H1 (cell line): ENCODE results near the gene CST4. TPM values are rescaled to one million over a fixed set of nuclear protein-coding genes. Genes with fewer than 3 reads are reported as not detected.

Experiments
- CTCF ChIA-PET: fragments of 300-600 bp; sonication (Branson Sonifier 250); formaldehyde crosslinking; loops from one replicate; lab custom pipeline; 2021; ENCODE audit not compliant: partially characterized antibody; lab: Charles Lee
- POLR2A ChIA-PET: fragments of 300-600 bp; sonication (Branson Sonifier 250); formaldehyde crosslinking; loops from one replicate; lab custom pipeline; 2021; ENCODE audit warnings: inconsistent platforms; ENCODE audit not compliant: partially characterized antibody; lab: Charles Lee
- DNase-seq, 2 experiments: peaks; one replicate each; pipeline versions ENCODE4 v3.0.0 to v3.0.0-alpha.2; 2010 to 2022; ENCODE audit warnings: low spot score in 2 of 2, low read depth in 1 of 2, mixed read lengths in 1 of 2
- FAIRE-seq: peaks from 2 replicates; lab custom pipeline; 2011; peaks lifted over from hg19 to GRCh38; lab: Jason Lieb, UNC
- H2AFZ ChIP-seq: 2 replicates; pipeline ENCODE4 v1.8.1; 2012; ENCODE audit warnings: low read length, inconsistent platforms
- H2AK5ac ChIP-seq: 2 replicates; pipeline ENCODE4 v1.6.1; 2013; ENCODE audit warnings: low read depth, low read length
- H2BK120ac ChIP-seq: replicated peaks from 2 replicates; pipeline ENCODE3; 2013; ENCODE audit warnings: low read depth, low read length, inconsistent platforms
- H2BK12ac ChIP-seq: 2 replicates; pipeline ENCODE4 v1.6.1; 2013; ENCODE audit warnings: low read depth, low read length
- H2BK15ac ChIP-seq: 2 replicates; pipeline ENCODE4 v1.6.1; 2013; ENCODE audit warnings: low read length
- H2BK20ac ChIP-seq: 2 replicates; pipeline ENCODE4 v1.6.1; 2013; ENCODE audit warnings: low read length
- H2BK5ac ChIP-seq: 2 replicates; pipeline ENCODE4 v1.6.1; 2013; ENCODE audit warnings: low read depth, low read length
- H3K14ac ChIP-seq: 2 replicates; pipeline ENCODE4 v1.6.1; 2013; ENCODE audit warnings: inconsistent platforms; ENCODE audit not compliant: insufficient read length
- H3K18ac ChIP-seq: 2 replicates; pipeline ENCODE4 v1.6.1; 2013; ENCODE audit warnings: low read length; ENCODE audit errors: extremely low read depth
- H3K23ac ChIP-seq: 2 replicates; pipeline ENCODE4 v1.6.1; 2013; ENCODE audit warnings: inconsistent platforms; ENCODE audit not compliant: insufficient read length
- H3K23me2 ChIP-seq: 2 replicates; pipeline ENCODE4 v1.6.1; 2013; ENCODE audit warnings: low read depth, low read length
- H3K27ac ChIP-seq: 2 replicates; pipeline ENCODE4 v1.6.1; 2011; ENCODE audit warnings: low read depth, low read length, inconsistent platforms
- H3K27me3 ChIP-seq, 4 experiments: replicated peaks in 1 of 4; 1 replicate in 1 of 4; 2 replicates in 3 of 4; pipeline versions ENCODE4 v1.6.1 to v1.8.1; 2011 to 2013; ENCODE audit warnings: low read length in 3 of 4, mild to moderate bottlenecking in 3 of 4, inconsistent platforms in 2 of 4, mixed read lengths in 2 of 4, moderate library complexity in 1 of 4; ENCODE audit not compliant: control insufficient read depth in 3 of 4, insufficient read depth in 3 of 4; ENCODE audit errors: extremely low read depth in 1 of 4
- H3K36me3 ChIP-seq, 4 experiments: 2 replicates each; pipeline versions ENCODE4 v1.6.1 to v1.8.1; 2011 to 2013; ENCODE audit warnings: mild to moderate bottlenecking in 4 of 4, low read length in 3 of 4, moderate library complexity in 2 of 4, control low read depth in 1 of 4, inconsistent platforms in 1 of 4; ENCODE audit not compliant: insufficient read depth in 4 of 4, control insufficient read depth in 2 of 4
- H3K4ac ChIP-seq: replicated peaks from 2 replicates; pipeline ENCODE3; 2013; ENCODE audit warnings: low read length, low read depth, mixed read lengths, inconsistent platforms; ENCODE audit not compliant: insufficient read length
- H3K4me1 ChIP-seq, 4 experiments: replicated peaks in 1 of 4; 1 replicate in 1 of 4; 2 replicates in 3 of 4; pipeline versions ENCODE4 v1.6.1 to v1.8.1; 2011 to 2013; ENCODE audit warnings: low read length in 3 of 4, inconsistent platforms in 2 of 4, mixed read lengths in 1 of 4; ENCODE audit not compliant: insufficient read depth in 4 of 4, control insufficient read depth in 3 of 4
- H3K4me2 ChIP-seq, 2 experiments: 2 replicates each; pipeline versions ENCODE4 v1.6.1 to v1.8.1; 2011 to 2013; ENCODE audit warnings: low read depth in 2 of 2, low read length in 2 of 2, control low read depth in 1 of 2, inconsistent platforms in 1 of 2, mild to moderate bottlenecking in 1 of 2; ENCODE audit not compliant: insufficient read depth in 1 of 2
- H3K4me3 ChIP-seq, 4 experiments: fragments of 200-600, 300-600 bp in 1 of 4; sonication (generic), shearing (Covaris generic), sonication (Bioruptor Twin) in 1 of 4; 2 replicates each; pipeline versions ENCODE4 v1.5.1 to v1.8.1; 2011 to 2016; ENCODE audit warnings: low read length in 4 of 4, low read depth in 3 of 4, control low read depth in 2 of 4, inconsistent platforms in 2 of 4, mild to moderate bottlenecking in 2 of 4, mixed read lengths in 1 of 4, moderate library complexity in 1 of 4; ENCODE audit not compliant: insufficient read depth in 2 of 4; ENCODE audit errors: extremely low read depth in 1 of 4
- H3K56ac ChIP-seq: replicated peaks from 2 replicates; pipeline ENCODE3; 2013; ENCODE audit warnings: low read depth, mild to moderate bottlenecking, mixed read lengths, low read length, inconsistent platforms; ENCODE audit not compliant: insufficient read length
- H3K79me1 ChIP-seq: 2 replicates; pipeline ENCODE4 v1.6.1; 2013; ENCODE audit warnings: low read depth, low read length, control low read depth
- H3K79me2 ChIP-seq, 2 experiments: 2 replicates each; pipeline versions ENCODE4 v1.6.1 to v1.8.1; 2012 to 2013; ENCODE audit warnings: low read length in 2 of 2, mild to moderate bottlenecking in 2 of 2, inconsistent platforms in 1 of 2; ENCODE audit not compliant: insufficient read depth in 2 of 2, control insufficient read depth in 1 of 2
- H3K9ac ChIP-seq, 4 experiments: replicated peaks in 1 of 4; 1 replicate in 1 of 4; 2 replicates in 3 of 4; pipeline versions ENCODE4 v1.6.1 to v1.8.1; 2011 to 2013; ENCODE audit warnings: low read depth in 3 of 4, low read length in 3 of 4, control low read depth in 2 of 4, mild to moderate bottlenecking in 2 of 4, moderate library complexity in 2 of 4, inconsistent platforms in 1 of 4; ENCODE audit errors: extremely low read depth in 1 of 4
- H3K9me3 ChIP-seq, 2 experiments: 2 replicates each; pipeline versions ENCODE4 v1.6.1 to v1.8.1; 2012 to 2013; ENCODE audit warnings: mild to moderate bottlenecking in 2 of 2, moderate library complexity in 2 of 2, control low read depth in 1 of 2, inconsistent platforms in 1 of 2, low read depth in 1 of 2, low read length in 1 of 2, mixed read lengths in 1 of 2; ENCODE audit not compliant: insufficient read depth in 2 of 2
- H4K20me1 ChIP-seq, 2 experiments: replicated peaks in 1 of 2; 2 replicates each; pipeline versions ENCODE3 to v1.8.1; 2011 to 2013; ENCODE audit warnings: inconsistent platforms in 2 of 2, low read length in 2 of 2, mild to moderate bottlenecking in 1 of 2; ENCODE audit not compliant: insufficient read depth in 2 of 2, control insufficient read depth in 1 of 2
- H4K5ac ChIP-seq: 2 replicates; pipeline ENCODE4 v1.6.1; 2013; ENCODE audit warnings: low read length, low read depth, mixed read lengths, inconsistent platforms; ENCODE audit not compliant: insufficient read length
- H4K8ac ChIP-seq: 2 replicates; pipeline ENCODE4 v1.8.0; 2013; ENCODE audit warnings: mild to moderate bottlenecking, moderate library complexity, low read length, inconsistent platforms; ENCODE audit not compliant: insufficient read depth; ENCODE audit errors: extremely low read depth
- H4K91ac ChIP-seq: replicated peaks from 2 replicates; pipeline ENCODE3; 2013; ENCODE audit warnings: low read length, mixed read lengths, inconsistent platforms; ENCODE audit not compliant: insufficient read length
- CTBP2 ChIP-seq: IDR thresholded peaks from 2 replicates; pipeline ENCODE4 v1.7.0; 2011; ENCODE audit warnings: borderline replicate concordance, mild to moderate bottlenecking, moderate library complexity, mixed read lengths, low read length; ENCODE audit not compliant: insufficient read depth, insufficient read length
- EZH2 ChIP-seq: fragments of 200-600 bp; sonication (generic); IDR thresholded peaks from 2 replicates; pipeline ENCODE4 v1.7.1; 2012; ENCODE audit warnings: low read depth, mild to moderate bottlenecking, moderate library complexity, low read length, inconsistent platforms; ENCODE audit not compliant: severe bottlenecking
- FOSL1 ChIP-seq: IDR thresholded peaks from 2 replicates; pipeline ENCODE4 v1.6.1; 2011; ENCODE audit warnings: mild to moderate bottlenecking, low read depth, low read length, moderate library complexity; ENCODE audit not compliant: insufficient read depth
- HDAC6 ChIP-seq: IDR thresholded peaks from one replicate; pipeline ENCODE4 v1.7.1; 2012; ENCODE audit warnings: low read depth, mild to moderate bottlenecking, inconsistent platforms, low read length, moderate library complexity
- JUND ChIP-seq: IDR thresholded peaks from 2 replicates; pipeline ENCODE4 v1.6.1; 2011; ENCODE audit warnings: mild to moderate bottlenecking, improper control_type of control experiment, low read length
- KDM1A ChIP-seq: fragments of 200-600, 300-600 bp; sonication (generic); IDR thresholded peaks from 2 replicates; pipeline ENCODE4 v1.7.1; 2016; ENCODE audit warnings: mild to moderate bottlenecking, low read length, borderline replicate concordance
- RAD21 ChIP-seq, 2 experiments: IDR thresholded peaks in 1 of 2; conservative IDR thresholded peaks in 1 of 2; 2 replicates each; pipeline ENCODE4 v1.6.1; 2011; ENCODE audit warnings: low read depth in 2 of 2, low read length in 2 of 2, improper control_type of control experiment in 1 of 2, inconsistent platforms in 1 of 2, mild to moderate bottlenecking in 1 of 2, moderate library complexity in 1 of 2
- RBBP5 ChIP-seq: IDR thresholded peaks from 2 replicates; pipeline ENCODE4 v1.7.1; 2012; ENCODE audit warnings: low read depth, mild to moderate bottlenecking, inconsistent platforms, low read length, moderate library complexity, borderline replicate concordance
- RFX5 ChIP-seq: IDR thresholded peaks from 2 replicates; pipeline ENCODE4 v1.6.1; 2011; ENCODE audit warnings: low read depth, low read length, improper control_type of control experiment, borderline replicate concordance
- SP4 ChIP-seq: IDR thresholded peaks from 2 replicates; pipeline ENCODE4 v1.6.1; 2012; ENCODE audit warnings: low read length, inconsistent platforms
- TAF1 ChIP-seq: IDR thresholded peaks from 2 replicates; pipeline ENCODE4 v1.6.1; 2011; ENCODE audit warnings: mild to moderate bottlenecking, low read depth, low read length
- WGBS, 2 experiments: shearing (Covaris generic) in 1 of 2; methylation state at CpG; one replicate each; pipeline versions ENCODE4 v1.1.6 to v1.1.7; 2013 to 2015; ENCODE audit warnings: low lambda C conversion rate in 2 of 2, mixed read lengths in 2 of 2, inconsistent platforms in 1 of 2, low coverage in 1 of 2, missing lambda C conversion rate in 1 of 2; ENCODE audit not compliant: insufficient replicate concordance in 2 of 2, insufficient coverage in 1 of 2, insufficient read length in 1 of 2; ENCODE audit errors: extremely low coverage in 1 of 2, missing lambda C conversion rate in 1 of 2; 5-methylcytosine and 5-hydroxymethylcytosine counted together
- polyA plus RNA-seq, 7 experiments: library from polyadenylated mRNA; depleted of rRNA in 3 of 7; stranded (reverse) in 5 of 7; unstranded in 2 of 7; fragments of >200 nt in 5 of 7; fragments of 200-250 nt in 2 of 7; gene quantifications; 1 replicate in 5 of 7; 2 replicates in 1 of 7; 4 replicates in 1 of 7; pipeline versions ENCODE4 v1.2.1 to v1.2.3, GENCODE V29; 2011 to 2013; ENCODE audit warnings: missing spikeins in 2 of 7, mixed read lengths in 2 of 7
- total RNA-seq: library from RNA; stranded (reverse); fragmentation: NEBNext Ultra II Directional; extraction: Animal tissue kit (Norgen Biotek cat#: 25700); gene quantifications from 2 replicates; pipeline ENCODE4 v1.2.1, GENCODE V29; 2021
- TF ChIP-seq, protein P1 (sequence below): IDR thresholded peaks from 2 replicates; pipeline ENCODE4 v1.6.1; 2012; ENCODE audit warnings: inconsistent platforms

Gene CST4
- total and polyA plus RNA-seq, 2 of the 8 experiments (the other 6 are each of a cell fraction or from before 2014, with no cell fraction given) = not detected

GRCh38 chr20:23689399-23689690 lies 507 bp upstream of the CST4 start:
- Histone ChIP-seq H3K4me3 (no peak overlapping the region), H3K18ac (no peak overlapping the region), H2BK12ac (no peak overlapping the region), H2AFZ (no peak overlapping the region), H2BK20ac (no peak overlapping the region), H3K79me2 (no peaks in the 10 kb centered on the region), H3K4ac (no peak overlapping the region), H4K20me1 (no peaks in the 10 kb centered on the region), H3K9me3 (no peaks in the 10 kb centered on the region), H2BK15ac (no peak overlapping the region), H3K4me1 (peaks cover 0 to 3% (median 0%) of the 10 kb centered on the region in 4 experiments; a peak in 2 of 7 replicates), H3K14ac (no peak overlapping the region), H2AK5ac (no peak overlapping the region), H3K27ac (no peak overlapping the region), H3K9ac (no peak overlapping the region), H2BK120ac (no peak overlapping the region), H2BK5ac (no peak overlapping the region), H3K27me3 (no peaks in the 10 kb centered on the region), H4K8ac (no peak overlapping the region), H4K91ac (no peak overlapping the region), H3K56ac (no peak overlapping the region), H3K36me3 (no peaks in the 10 kb centered on the region), H3K23me2 (no peaks in the 10 kb centered on the region), H3K4me2 (no peak overlapping the region), H4K5ac (no peak overlapping the region), H3K23ac (no peak overlapping the region), H3K79me1 (no peaks in the 10 kb centered on the region)
- 84% methylated on average over 3 of the region's 3 CpGs; no CpG with 5 or more reads in 1 of the 2 experiments for WGBS, 2 experiments
- FAIRE-seq (no peak), DNase-seq (no peak)
- CTCF ChIA-PET = interaction anchor here (1.1 to 1.8 kb wide), 2 partner anchors 12 to 14 kb away, joined by 4 to 5 read pairs; no protein-coding TSS in a partner anchor
- POLR2A ChIA-PET = no interaction called here
- no peak for TF ChIP-seq RFX5
- TF ChIP-seq TAF1 = no peak
- TF ChIP-seq HDAC6 = no peak
- TF ChIP-seq RBBP5 = no peak
- TF ChIP-seq SP4 = no peak
- TF ChIP-seq EZH2 = no peak
- no peak for TF ChIP-seq JUND
- no peak for TF ChIP-seq CTBP2
- no peak for TF ChIP-seq KDM1A
- TF ChIP-seq FOSL1 = no peak
- TF ChIP-seq, protein P1, sequence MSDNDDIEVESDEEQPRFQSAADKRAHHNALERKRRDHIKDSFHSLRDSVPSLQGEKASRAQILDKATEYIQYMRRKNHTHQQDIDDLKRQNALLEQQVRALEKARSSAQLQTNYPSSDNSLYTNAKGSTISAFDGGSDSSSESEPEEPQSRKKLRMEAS = no peak
- no peak for TF ChIP-seq RAD21 (IDR thresholded peaks at IDR 0.05 in 1 of 2, conservative IDR thresholded peaks at IDR 0.05 in 1 of 2; ENCODE audit: low read depth in 2 of 2, low read length in 2 of 2)
